ENCODE measurements around the gene IL11RA.

GRCh38 chr9:34689512-34689911 lies 37.5 kb downstream of the IL11RA start:
- TF ChIP-seq CTCF (IDR thresholded peaks at IDR 0.05; ENCODE audit: control extremely low read depth in 1 of 3, insufficient read depth in 1 of 3, low read depth in 1 of 3, low read length in 3 of 3) (no peak), TBP (IDR thresholded peaks at IDR 0.05; ENCODE audit: low read depth, low read length) (no peak)

Data from H1 (cell line).